Naive B cell (primary cell): ENCODE results near the gene PNPLA1. TPM values are rescaled to one million over a fixed set of nuclear protein-coding genes. Genes with fewer than 3 reads are reported as not detected.

Experiments used
- ATAC-seq, 2 donors: fragments of 150-1000 bp; cut with Tn5 transposase; 2 replicates each; pipeline ENCODE4 v1.10.0; 2021; ENCODE audit warnings: low read depth in 2 of 2, mild to moderate bottlenecking in 2 of 2, moderate library complexity in 2 of 2
- DNase-seq: peaks from one replicate; pipeline ENCODE4 v3.0.0; 2022
- H3K27ac Mint-ChIP-seq, 6 donors: one replicate each; pipeline ENCODE4 v1.8.0; 2020 to 2022; ENCODE audit warnings: mild to moderate bottlenecking in 6 of 6, mixed read lengths in 6 of 6, moderate library complexity in 5 of 6, inconsistent platforms in 2 of 6
- H3K27me3 Mint-ChIP-seq, 3 donors: one replicate each; pipeline ENCODE4 v1.8.0; 2021 to 2022; ENCODE audit warnings: mixed read lengths in 3 of 3, mild to moderate bottlenecking in 1 of 3
- H3K36me3 Mint-ChIP-seq, 2 donors: one replicate each; pipeline ENCODE4 v1.8.0; 2020 to 2022; ENCODE audit warnings: mixed read lengths in 2 of 2, inconsistent platforms in 1 of 2, mild to moderate bottlenecking in 1 of 2
- H3K4me1 Mint-ChIP-seq, 3 donors: one replicate each; pipeline ENCODE4 v1.8.0; 2020 to 2022; ENCODE audit warnings: mixed read lengths in 3 of 3, inconsistent platforms in 1 of 3, mild to moderate bottlenecking in 1 of 3, moderate library complexity in 1 of 3
- H3K4me3 Mint-ChIP-seq, 8 donors: one replicate each; pipeline ENCODE4 v1.8.0; 2020 to 2022; ENCODE audit warnings: mild to moderate bottlenecking in 8 of 8, mixed read lengths in 8 of 8, moderate library complexity in 8 of 8, inconsistent platforms in 2 of 8
- H3K9me3 Mint-ChIP-seq, 7 donors: one replicate each; pipeline ENCODE4 v1.8.0; 2020 to 2022; ENCODE audit warnings: mixed read lengths in 7 of 7, mild to moderate bottlenecking in 5 of 7, inconsistent platforms in 2 of 7, moderate library complexity in 1 of 7
- polyA plus RNA-seq, 6 donors: library from polyadenylated mRNA; unstranded; fragments of 300-500 nt; fragmentation: Illumina TruSeq; gene quantifications; one replicate each; pipeline ENCODE4 v1.2.3, GENCODE V29; 2021; ENCODE audit warnings: low read depth in 6 of 6

The PNPLA1 gene
- polyA plus RNA-seq, 6 donors from 2014 or later = 0.27 TPM; not detected in 5

GRCh38 chr6:36235862-36236261 lies 34.0 kb upstream of the PNPLA1 start:
- Mint-ChIP-seq H3K36me3 (peaks cover 4 to 21% of the 10 kb centered on the region in 2 donors), H3K4me3 (no peak overlapping the region), H3K9me3 (no peaks in the 10 kb centered on the region), H3K27me3 (no peaks in the 10 kb centered on the region), H3K27ac (peak overlapping the region in 1 of 6 donors; percentile 11), H3K4me1 (peaks cover 0 to 5% (median 3%) of the 10 kb centered on the region in 3 donors)
- ATAC-seq (no peak), DNase-seq (no peak)

- H3K4me3 Mint-ChIP-seq = no peak overlapping the region
- peaks cover 0 to 3% (median 0%) of the 10 kb centered on the region in 3 donors for H3K27me3 Mint-ChIP-seq
- peaks cover 17 to 21% (median 17%) of the 10 kb centered on the region in 3 donors for H3K4me1 Mint-ChIP-seq
- H3K9me3 Mint-ChIP-seq = no peaks in the 10 kb centered on the region
- H3K27ac Mint-ChIP-seq = peak overlapping the region in 2 of 6 donors; percentile 3 to 57
- H3K36me3 Mint-ChIP-seq = no peaks in the 10 kb centered on the region
- ATAC-seq (no peak), DNase-seq (no peak)
These were observed 30.1 kb upstream of the PNPLA1 start for GRCh38 chr6:36239774-36240173.

GRCh38 chr6:36241728-36242127 lies 28.1 kb upstream of the PNPLA1 start:
- ATAC-seq (peak; percentile 93 to 94), DNase-seq (peak; percentile 44)
- H3K27ac Mint-ChIP-seq = peak overlapping the region in 5 of 6 donors; percentile 13 to 86 (median 63)
- peak overlapping the region; percentile 15 to 81 (median 65) for H3K4me3 Mint-ChIP-seq
- H3K9me3 Mint-ChIP-seq = no peaks in the 10 kb centered on the region
- H3K4me1 Mint-ChIP-seq = peaks cover 23 to 31% (median 27%) of the 10 kb centered on the region in 3 donors
- H3K27me3 Mint-ChIP-seq = peaks cover 0 to 3% (median 0%) of the 10 kb centered on the region in 3 donors
- peaks cover 0 to under 1% of the 10 kb centered on the region in 2 donors for H3K36me3 Mint-ChIP-seq

GRCh38 chr6:36242161-36242560 lies 27.7 kb upstream of the PNPLA1 start:
- peaks cover 27 to 31% (median 27%) of the 10 kb centered on the region in 3 donors for H3K4me1 Mint-ChIP-seq
- peaks cover 0 to 4% of the 10 kb centered on the region in 2 donors for H3K36me3 Mint-ChIP-seq
- no peaks in the 10 kb centered on the region for H3K9me3 Mint-ChIP-seq
- H3K4me3 Mint-ChIP-seq = peak overlapping the region in 7 of 8 donors; percentile 15 to 81 (median 74)
- ATAC-seq = no peak
- peaks cover 0 to 3% (median 0%) of the 10 kb centered on the region in 3 donors for H3K27me3 Mint-ChIP-seq
- peak overlapping the region in 5 of 6 donors; percentile 13 to 86 (median 63) for H3K27ac Mint-ChIP-seq
- DNase-seq = no peak

GRCh38 chr6:36242626-36243025 lies 27.2 kb upstream of the PNPLA1 start:
- ATAC-seq = no peak
- H3K27ac Mint-ChIP-seq = peak overlapping the region in 1 of 6 donors; percentile 18
- H3K4me3 Mint-ChIP-seq = peak overlapping the region in 5 of 8 donors; percentile 24 to 73 (median 54)
- H3K4me1 Mint-ChIP-seq = peaks cover 27 to 31% (median 28%) of the 10 kb centered on the region in 3 donors
- peaks cover 0 to 8% of the 10 kb centered on the region in 2 donors for H3K36me3 Mint-ChIP-seq
- DNase-seq = no peak
- peaks cover 0 to 3% (median 0%) of the 10 kb centered on the region in 3 donors for H3K27me3 Mint-ChIP-seq
- no peaks in the 10 kb centered on the region for H3K9me3 Mint-ChIP-seq

GRCh38 chr6:36243562-36244212 lies 26.2 kb upstream of the PNPLA1 start:
- ATAC-seq (no peak), DNase-seq (no peak)
- Mint-ChIP-seq H3K36me3 (peaks cover 0 to 8% of the 10 kb centered on the region in 2 donors), H3K27me3 (peaks cover 0 to 3% (median 0%) of the 10 kb centered on the region in 3 donors), H3K27ac (peak overlapping the region in 2 of 6 donors; percentile 30 to 37), H3K4me1 (peaks cover 27 to 31% (median 28%) of the 10 kb centered on the region in 3 donors), H3K9me3 (no peaks in the 10 kb centered on the region), H3K4me3 (no peak overlapping the region)

- ATAC-seq (no peak), DNase-seq (no peak)
- H3K27ac Mint-ChIP-seq = peak overlapping the region in 1 of 6 donors; percentile 64
- H3K27me3 Mint-ChIP-seq = peaks cover 0 to 3% (median 0%) of the 10 kb centered on the region in 3 donors
- peaks cover 27 to 31% (median 28%) of the 10 kb centered on the region in 3 donors for H3K4me1 Mint-ChIP-seq
- no peaks in the 10 kb centered on the region for H3K9me3 Mint-ChIP-seq
- no peak overlapping the region for H3K4me3 Mint-ChIP-seq
- H3K36me3 Mint-ChIP-seq = peaks cover 0 to 8% of the 10 kb centered on the region in 2 donors
These were observed 25.1 kb upstream of the PNPLA1 start for GRCh38 chr6:36244641-36245280.

- Mint-ChIP-seq H3K27me3 (peaks cover 0 to 3% (median 0%) of the 10 kb centered on the region in 3 donors), H3K4me1 (peaks cover 22 to 31% (median 28%) of the 10 kb centered on the region in 3 donors), H3K36me3 (peaks cover 0 to 8% of the 10 kb centered on the region in 2 donors), H3K27ac (peak overlapping the region in 1 of 6 donors; percentile 20), H3K4me3 (peak overlapping the region in 1 of 8 donors; percentile 1), H3K9me3 (no peaks in the 10 kb centered on the region)
- ATAC-seq (peak in 1 of 2 donors; percentile 29), DNase-seq (no peak)
These were observed 24.2 kb upstream of the PNPLA1 start for GRCh38 chr6:36245572-36246061.

GRCh38 chr6:36246506-36247268 lies 23.2 kb upstream of the PNPLA1 start:
- Mint-ChIP-seq H3K9me3 (no peaks in the 10 kb centered on the region), H3K4me3 (no peak overlapping the region), H3K4me1 (peaks cover 20 to 26% (median 23%) of the 10 kb centered on the region in 3 donors), H3K27ac (peak overlapping the region in 2 of 6 donors; percentile 38 to 58), H3K36me3 (peaks cover 0 to 8% of the 10 kb centered on the region in 2 donors), H3K27me3 (peaks cover 0 to 3% (median 0%) of the 10 kb centered on the region in 3 donors)
- ATAC-seq = no peak
- no peak for DNase-seq

GRCh38 chr6:36247693-36248092 lies 22.2 kb upstream of the PNPLA1 start:
- ATAC-seq (no peak), DNase-seq (no peak)
- Mint-ChIP-seq H3K27me3 (peaks cover 0 to 8% (median 3%) of the 10 kb centered on the region in 3 donors), H3K27ac (no peak overlapping the region), H3K4me3 (no peak overlapping the region), H3K4me1 (peaks cover 10 to 16% (median 15%) of the 10 kb centered on the region in 3 donors), H3K9me3 (no peaks in the 10 kb centered on the region), H3K36me3 (peaks cover 5 to 8% of the 10 kb centered on the region in 2 donors)

- DNase-seq = no peak
- no peak overlapping the region for H3K4me3 Mint-ChIP-seq
- peaks cover 10 to 12% (median 11%) of the 10 kb centered on the region in 3 donors for H3K4me1 Mint-ChIP-seq
- peaks cover 5 to 8% of the 10 kb centered on the region in 2 donors for H3K36me3 Mint-ChIP-seq
- ATAC-seq = no peak
- peaks cover 0 to 8% (median 3%) of the 10 kb centered on the region in 3 donors for H3K27me3 Mint-ChIP-seq
- no peak overlapping the region for H3K27ac Mint-ChIP-seq
- H3K9me3 Mint-ChIP-seq = no peaks in the 10 kb centered on the region
These were observed 20.9 kb upstream of the PNPLA1 start for GRCh38 chr6:36248980-36249379.

- Mint-ChIP-seq H3K36me3 (peaks cover 5 to 8% of the 10 kb centered on the region in 2 donors), H3K9me3 (no peaks in the 10 kb centered on the region), H3K4me3 (no peak overlapping the region), H3K4me1 (peaks cover 10 to 12% (median 11%) of the 10 kb centered on the region in 3 donors), H3K27ac (no peak overlapping the region), H3K27me3 (peaks cover 0 to 8% (median under 1%) of the 10 kb centered on the region in 3 donors)
- DNase-seq = no peak
- ATAC-seq = no peak
These were observed 20.3 kb upstream of the PNPLA1 start for GRCh38 chr6:36249536-36249935.

- Mint-ChIP-seq H3K27ac (no peak overlapping the region), H3K36me3 (peaks cover 5 to 10% of the 10 kb centered on the region in 2 donors), H3K9me3 (peaks cover 0 to 6% (median 3%) of the 10 kb centered on the region in 7 donors), H3K27me3 (peaks cover 0 to 8% (median 0%) of the 10 kb centered on the region in 3 donors), H3K4me3 (no peak overlapping the region), H3K4me1 (peaks cover 0 to 3% (median 0%) of the 10 kb centered on the region in 3 donors)
- DNase-seq = no peak
- ATAC-seq = no peak
These were observed 17.9 kb upstream of the PNPLA1 start for GRCh38 chr6:36252005-36252404.
